ENCODE results near the gene SLC2A9. TPM values are rescaled to one million over a fixed set of nuclear protein-coding genes. Genes with fewer than 3 reads are reported as not detected.
"Not testable (repeated sequence)": the region's sequence is repeated elsewhere in the genome, so short reads cannot be mapped to it uniquely, and the experiment has no call there.

SLC2A9 gene
- total and polyA plus RNA-seq, 4 donors, result 2.1 to 16.5 (median 9.5) TPM

- no peak overlapping the region for H3K4me3 ChIP-seq (ENCODE audit: low read length in 2 of 2)
- no peaks in the 10 kb centered on the region for H3K36me3 ChIP-seq (ENCODE audit: control insufficient read depth in 1 of 2, insufficient read depth in 2 of 2, low read length in 1 of 2)
- no peaks in the 10 kb centered on the region for H3K9me3 ChIP-seq (ENCODE audit: control insufficient read depth, low read length)
- no peak overlapping the region for H3K27ac ChIP-seq (ENCODE audit: low read depth in 1 of 2, low read length in 2 of 2)
- WGBS, 2 donors, result 9 to 16% methylated on average over 1 of the region's 1 CpG
- H3K4me1 ChIP-seq (ENCODE audit: control insufficient read depth in 1 of 2, insufficient read depth in 2 of 2, low read length in 2 of 2), result no peaks in the 10 kb centered on the region
- ATAC-seq (ENCODE audit: low FRiP score), result no peak
- DNase-seq, result no peak
- intact Hi-C loops (cut with DNase I), result no loop called here
- no peaks in the 10 kb centered on the region for H3K27me3 ChIP-seq (ENCODE audit: control insufficient read depth in 1 of 2, insufficient read depth in 2 of 2, low read length in 1 of 2)
Measured at GRCh38 chr4:9988363-9988749, 32.9 kb downstream of the SLC2A9 start.

- Histone ChIP-seq H3K36me3 (ENCODE audit: control insufficient read depth in 1 of 2, insufficient read depth in 2 of 2, low read length in 1 of 2) (no peaks in the 10 kb centered on the region), H3K27me3 (ENCODE audit: control insufficient read depth in 1 of 2, insufficient read depth in 2 of 2, low read length in 1 of 2) (no peaks in the 10 kb centered on the region), H3K4me3 (ENCODE audit: low read length in 2 of 2) (no peak overlapping the region), H3K4me1 (ENCODE audit: control insufficient read depth in 1 of 2, insufficient read depth in 2 of 2, low read length in 2 of 2) (no peaks in the 10 kb centered on the region), H3K9me3 (ENCODE audit: control insufficient read depth, low read length) (no peaks in the 10 kb centered on the region), H3K27ac (ENCODE audit: low read depth in 1 of 2, low read length in 2 of 2) (no peak overlapping the region)
- intact Hi-C loops (cut with DNase I), result no loop called here
- ATAC-seq (ENCODE audit: low FRiP score), result no peak
- no peak for DNase-seq
- 85 to 87% methylated on average over 5 of the region's 5 CpGs for WGBS, 2 donors
Measured at GRCh38 chr4:9987749-9988362, 33.4 kb downstream of the SLC2A9 start.

GRCh38 chr4:9984621-9985020, 36.7 kb downstream of the SLC2A9 start:
- no peak for ATAC-seq (ENCODE audit: low FRiP score)
- H3K4me1 ChIP-seq (ENCODE audit: control insufficient read depth in 1 of 2, insufficient read depth in 2 of 2, low read length in 2 of 2), result no peaks in the 10 kb centered on the region
- no peak overlapping the region for H3K4me3 ChIP-seq (ENCODE audit: low read length in 2 of 2)
- no peak overlapping the region for H3K27ac ChIP-seq (ENCODE audit: low read depth in 1 of 2, low read length in 2 of 2)
- intact Hi-C loops (cut with DNase I), result no loop called here
- 92% methylated on average over 7 of the region's 7 CpGs for WGBS, 2 donors
- no peaks in the 10 kb centered on the region for H3K36me3 ChIP-seq (ENCODE audit: control insufficient read depth in 1 of 2, insufficient read depth in 2 of 2, low read length in 1 of 2)
- H3K27me3 ChIP-seq (ENCODE audit: control insufficient read depth in 1 of 2, insufficient read depth in 2 of 2, low read length in 1 of 2), result no peaks in the 10 kb centered on the region
- no peaks in the 10 kb centered on the region for H3K9me3 ChIP-seq (ENCODE audit: control insufficient read depth, low read length)
- no peak for DNase-seq

GRCh38 chr4:9983211-9983610, 38.1 kb downstream of the SLC2A9 start:
- WGBS, 2 donors, result 89 to 90% methylated on average over 6 of the region's 6 CpGs
- Histone ChIP-seq H3K4me3 (ENCODE audit: low read length in 2 of 2) (no peak overlapping the region), H3K27ac (ENCODE audit: low read depth in 1 of 2, low read length in 2 of 2) (no peak overlapping the region), H3K9me3 (ENCODE audit: control insufficient read depth, low read length) (no peaks in the 10 kb centered on the region), H3K4me1 (ENCODE audit: control insufficient read depth in 1 of 2, insufficient read depth in 2 of 2, low read length in 2 of 2) (no peaks in the 10 kb centered on the region), H3K27me3 (ENCODE audit: control insufficient read depth in 1 of 2, insufficient read depth in 2 of 2, low read length in 1 of 2) (no peaks in the 10 kb centered on the region), H3K36me3 (ENCODE audit: control insufficient read depth in 1 of 2, insufficient read depth in 2 of 2, low read length in 1 of 2) (no peaks in the 10 kb centered on the region)
- ATAC-seq (ENCODE audit: low FRiP score) (no peak), DNase-seq (no peak)
- intact Hi-C loops (cut with DNase I), result no loop called here

- H3K4me3 ChIP-seq (ENCODE audit: low read length in 2 of 2); DNase-seq; H3K27ac ChIP-seq (ENCODE audit: low read depth in 1 of 2, low read length in 2 of 2); H3K4me1 ChIP-seq (ENCODE audit: control insufficient read depth in 1 of 2, insufficient read depth in 2 of 2, low read length in 2 of 2); H3K36me3 ChIP-seq (ENCODE audit: control insufficient read depth in 1 of 2, insufficient read depth in 2 of 2, low read length in 1 of 2); ATAC-seq (ENCODE audit: low FRiP score); H3K27me3 ChIP-seq (ENCODE audit: control insufficient read depth in 1 of 2, insufficient read depth in 2 of 2, low read length in 1 of 2); intact Hi-C loops (cut with DNase I); H3K9me3 ChIP-seq (ENCODE audit: control insufficient read depth, low read length): not testable (repeated sequence)
- 94 to 96% methylated on average over 14 of the region's 14 CpGs for WGBS, 2 donors
Measured at GRCh38 chr4:9981899-9982298, 39.4 kb downstream of the SLC2A9 start.

GRCh38 chr4:9980898-9981297, 40.4 kb downstream of the SLC2A9 start:
- ATAC-seq (ENCODE audit: low FRiP score), result no peak
- Histone ChIP-seq H3K27ac (ENCODE audit: low read depth in 1 of 2, low read length in 2 of 2) (no peak overlapping the region), H3K9me3 (ENCODE audit: control insufficient read depth, low read length) (no peaks in the 10 kb centered on the region), H3K4me3 (ENCODE audit: low read length in 2 of 2) (no peak overlapping the region), H3K27me3 (ENCODE audit: control insufficient read depth in 1 of 2, insufficient read depth in 2 of 2, low read length in 1 of 2) (no peaks in the 10 kb centered on the region), H3K4me1 (ENCODE audit: control insufficient read depth in 1 of 2, insufficient read depth in 2 of 2, low read length in 2 of 2) (peaks cover 0 to 1% of the 10 kb centered on the region in 2 donors), H3K36me3 (ENCODE audit: control insufficient read depth in 1 of 2, insufficient read depth in 2 of 2, low read length in 1 of 2) (no peaks in the 10 kb centered on the region)
- intact Hi-C loops (cut with DNase I), result no loop called here
- no peak for DNase-seq
- WGBS, 2 donors, result 98 to 100% methylated on average over 5 of the region's 5 CpGs

- H3K36me3 ChIP-seq (ENCODE audit: control insufficient read depth in 1 of 2, insufficient read depth in 2 of 2, low read length in 1 of 2), result no peaks in the 10 kb centered on the region
- no peaks in the 10 kb centered on the region for H3K9me3 ChIP-seq (ENCODE audit: control insufficient read depth, low read length)
- ATAC-seq (ENCODE audit: low FRiP score), result no peak
- DNase-seq, result no peak
- peaks cover 0 to 1% of the 10 kb centered on the region in 2 donors for H3K4me1 ChIP-seq (ENCODE audit: control insufficient read depth in 1 of 2, insufficient read depth in 2 of 2, low read length in 2 of 2)
- H3K4me3 ChIP-seq (ENCODE audit: low read length in 2 of 2), result no peak overlapping the region
- intact Hi-C loops (cut with DNase I), result no loop called here
- H3K27me3 ChIP-seq (ENCODE audit: control insufficient read depth in 1 of 2, insufficient read depth in 2 of 2, low read length in 1 of 2), result no peaks in the 10 kb centered on the region
- WGBS, 2 donors, result 39 to 48% methylated on average over 10 of the region's 10 CpGs
- H3K27ac ChIP-seq (ENCODE audit: low read depth in 1 of 2, low read length in 2 of 2), result no peak overlapping the region
Measured at GRCh38 chr4:9979101-9979701, 42.1 kb downstream of the SLC2A9 start.

GRCh38 chr4:9977518-9978031, 43.7 kb downstream of the SLC2A9 start:
- Histone ChIP-seq H3K9me3 (ENCODE audit: control insufficient read depth, low read length) (no peaks in the 10 kb centered on the region), H3K4me1 (ENCODE audit: control insufficient read depth in 1 of 2, insufficient read depth in 2 of 2, low read length in 2 of 2) (peaks cover 0 to 1% of the 10 kb centered on the region in 2 donors), H3K4me3 (ENCODE audit: low read length in 2 of 2) (no peak overlapping the region), H3K36me3 (ENCODE audit: control insufficient read depth in 1 of 2, insufficient read depth in 2 of 2, low read length in 1 of 2) (no peaks in the 10 kb centered on the region), H3K27me3 (ENCODE audit: control insufficient read depth in 1 of 2, insufficient read depth in 2 of 2, low read length in 1 of 2) (no peaks in the 10 kb centered on the region), H3K27ac (ENCODE audit: low read depth in 1 of 2, low read length in 2 of 2) (no peak overlapping the region)
- WGBS, 2 donors, result 76 to 90% methylated on average over 11 of the region's 11 CpGs
- intact Hi-C loops (cut with DNase I), result no loop called here
- ATAC-seq (ENCODE audit: low FRiP score) (no peak), DNase-seq (no peak)

- no peak overlapping the region for H3K27ac ChIP-seq (ENCODE audit: low read depth in 1 of 2, low read length in 2 of 2)
- H3K4me3 ChIP-seq (ENCODE audit: low read length in 2 of 2), result no peak overlapping the region
- H3K27me3 ChIP-seq (ENCODE audit: control insufficient read depth in 1 of 2, insufficient read depth in 2 of 2, low read length in 1 of 2), result no peaks in the 10 kb centered on the region
- no peak for DNase-seq
- WGBS, 2 donors, result 76 to 78% methylated on average over 2 of the region's 2 CpGs
- ATAC-seq (ENCODE audit: low FRiP score), result no peak
- H3K36me3 ChIP-seq (ENCODE audit: control insufficient read depth in 1 of 2, insufficient read depth in 2 of 2, low read length in 1 of 2), result no peaks in the 10 kb centered on the region
- H3K4me1 ChIP-seq (ENCODE audit: control insufficient read depth in 1 of 2, insufficient read depth in 2 of 2, low read length in 2 of 2), result peaks cover 0 to 1% of the 10 kb centered on the region in 2 donors
- intact Hi-C loops (cut with DNase I), result no loop called here
- no peaks in the 10 kb centered on the region for H3K9me3 ChIP-seq (ENCODE audit: control insufficient read depth, low read length)
Measured at GRCh38 chr4:9976781-9977180, 44.5 kb downstream of the SLC2A9 start.
